Immature natural killer cell (primary cell): Measurements from ENCODE around the gene AK8. TPM values are rescaled to one million over a fixed set of nuclear protein-coding genes. Genes with fewer than 3 reads are reported as not detected.

Experiments used
- DNase-seq, 3 donors: peaks; one replicate each; pipeline ENCODE4 v3.0.0; 2022; ENCODE audit warnings: mixed read lengths in 1 of 3
- H3K27ac Mint-ChIP-seq, 6 donors: one replicate each; pipeline ENCODE4 v1.8.0; 2020; ENCODE audit warnings: mixed read lengths in 6 of 6, mild to moderate bottlenecking in 5 of 6, inconsistent platforms in 4 of 6, moderate library complexity in 3 of 6
- H3K27me3 Mint-ChIP-seq, 3 donors: one replicate each; pipeline ENCODE4 v1.8.0; 2020 to 2021; ENCODE audit warnings: low read depth in 3 of 3, mild to moderate bottlenecking in 3 of 3, mixed read lengths in 3 of 3, moderate library complexity in 3 of 3, inconsistent platforms in 1 of 3
- H3K36me3 Mint-ChIP-seq, 3 donors: one replicate each; pipeline ENCODE4 v1.8.0; 2020; ENCODE audit warnings: mixed read lengths in 3 of 3, inconsistent platforms in 2 of 3, mild to moderate bottlenecking in 2 of 3
- H3K4me1 Mint-ChIP-seq, 2 donors: one replicate each; pipeline ENCODE4 v1.8.0; 2020; ENCODE audit warnings: inconsistent platforms in 2 of 2, mild to moderate bottlenecking in 2 of 2, mixed read lengths in 2 of 2, moderate library complexity in 1 of 2
- H3K4me3 Mint-ChIP-seq, 5 donors: one replicate each; pipeline ENCODE4 v1.8.0; 2020; ENCODE audit warnings: mild to moderate bottlenecking in 5 of 5, mixed read lengths in 5 of 5, inconsistent platforms in 3 of 5, moderate library complexity in 3 of 5
- H3K9me3 Mint-ChIP-seq, 6 donors: one replicate each; pipeline ENCODE4 v1.8.0; 2020; ENCODE audit warnings: mild to moderate bottlenecking in 6 of 6, mixed read lengths in 6 of 6, inconsistent platforms in 4 of 6, moderate library complexity in 3 of 6
- polyA plus RNA-seq, 3 donors: library from polyadenylated mRNA; unstranded; fragments of 300-500 nt; fragmentation: Illumina TruSeq; gene quantifications; one replicate each; pipeline ENCODE4 v1.2.3, GENCODE V29; 2021

The AK8 gene
- polyA plus RNA-seq, 3 donors from 2014 or later = 1.9 to 3.3 TPM; not detected in 1

DNA sequence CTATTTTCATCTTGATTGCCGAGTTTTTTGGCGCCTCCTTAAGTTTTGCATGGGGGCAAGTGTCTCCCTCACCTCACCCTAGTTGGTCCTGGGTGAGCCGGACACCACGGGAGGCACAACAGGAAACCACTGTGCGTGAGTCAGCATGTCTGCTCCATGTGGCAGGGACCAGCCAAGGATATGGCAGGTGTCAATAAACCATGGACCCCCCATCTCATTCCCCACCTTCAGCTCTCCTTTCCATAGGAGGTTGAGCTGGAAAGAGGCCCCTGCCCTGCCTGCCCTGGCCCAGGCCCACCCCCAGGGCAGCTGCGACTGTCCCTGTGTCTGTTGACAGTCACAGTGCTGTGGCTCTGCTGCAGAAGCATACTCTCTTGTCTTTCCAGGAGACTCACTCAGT is 3.7 kb upstream of the AK8 start:
- H3K4me1 Mint-ChIP-seq = peaks cover 12 to 16% of the 10 kb centered on the region in 2 donors
- no peaks in the 10 kb centered on the region for H3K36me3 Mint-ChIP-seq
- no peaks in the 10 kb centered on the region for H3K9me3 Mint-ChIP-seq
- no peak for DNase-seq
- no peak overlapping the region for H3K4me3 Mint-ChIP-seq
- no peak overlapping the region for H3K27ac Mint-ChIP-seq
- peaks cover 0 to 9% (median 7%) of the 10 kb centered on the region in 3 donors for H3K27me3 Mint-ChIP-seq

DNA sequence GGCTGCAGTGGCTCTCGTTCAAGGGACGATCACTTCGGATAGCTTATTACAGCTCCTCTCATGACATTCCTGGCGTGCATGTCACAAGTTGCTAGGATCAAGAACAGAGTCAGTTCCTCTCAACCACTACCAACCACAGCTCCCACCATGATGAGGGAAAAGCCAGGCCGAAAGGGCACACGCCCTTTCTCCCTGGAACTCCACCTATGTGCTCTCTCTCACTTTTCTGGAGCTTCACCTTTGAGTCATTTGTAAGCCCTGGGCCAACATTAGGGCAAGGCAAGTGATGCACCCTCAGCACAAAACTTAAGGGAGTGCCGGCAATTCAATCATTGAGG is 2.2 kb upstream of the AK8 start:
- H3K9me3 Mint-ChIP-seq = no peaks in the 10 kb centered on the region
- no peak for DNase-seq

DNA sequence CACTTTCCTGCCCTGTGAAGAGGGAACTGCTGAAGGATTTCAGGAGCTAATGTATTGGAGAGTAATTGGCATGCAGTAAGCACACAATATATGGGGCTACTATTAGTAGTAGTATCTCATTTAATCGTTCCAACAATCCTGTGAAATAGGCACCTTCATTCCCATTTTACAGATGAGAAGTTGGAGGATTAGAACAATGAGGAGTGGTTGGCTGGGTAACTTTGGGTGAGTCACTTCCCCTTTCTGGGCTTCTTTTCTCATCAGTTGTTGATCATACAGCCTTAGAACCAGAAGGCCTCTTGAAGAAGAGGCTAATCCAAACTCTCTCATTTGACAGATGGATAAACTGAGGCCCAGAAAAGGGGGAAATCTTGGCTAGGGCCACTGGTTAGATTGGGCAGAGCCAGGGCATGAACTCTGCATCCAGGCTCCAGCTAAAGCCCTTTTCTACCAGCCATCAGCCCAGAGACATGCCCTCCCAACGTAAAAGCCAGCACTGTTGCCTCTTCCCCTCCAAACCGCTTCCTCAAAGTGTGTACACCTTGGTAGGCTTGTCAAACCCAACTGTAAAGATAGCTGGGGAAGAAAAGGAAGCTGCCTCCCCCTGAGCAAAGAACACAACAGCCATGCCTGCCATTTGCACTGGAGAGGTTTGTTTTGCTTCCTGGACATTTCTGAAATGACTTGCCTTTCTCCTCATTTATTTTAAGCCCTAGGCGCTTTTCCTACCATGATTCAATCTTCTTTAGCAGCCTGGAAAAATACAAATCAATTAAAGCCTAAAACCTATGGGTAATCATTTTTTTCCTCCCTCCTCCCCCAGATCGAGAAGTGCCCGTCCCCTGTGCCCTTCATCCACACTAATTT is 1.6 kb upstream of the AK8 start:
- Mint-ChIP-seq H3K9me3 (no peaks in the 10 kb centered on the region), H3K4me1 (peaks cover 12 to 16% of the 10 kb centered on the region in 2 donors), H3K27ac (peak overlapping the region; percentile 55 to 92 (median 74)), H3K36me3 (no peaks in the 10 kb centered on the region), H3K4me3 (peak overlapping the region; percentile 81 to 90 (median 84)), H3K27me3 (peaks cover 0 to 10% (median 10%) of the 10 kb centered on the region in 3 donors)
- no peak for DNase-seq

More for the DNA sequence above, 2.2 kb upstream of the AK8 start:
- Mint-ChIP-seq H3K27ac (peak overlapping the region; percentile 5 to 92 (median 62)), H3K27me3 (peaks cover 0 to 10% (median 9%) of the 10 kb centered on the region in 3 donors), H3K36me3 (no peaks in the 10 kb centered on the region), H3K4me1 (peaks cover 12 to 16% of the 10 kb centered on the region in 2 donors), H3K4me3 (peak overlapping the region in 3 of 5 donors; percentile 81 to 90 (median 84))

DNA sequence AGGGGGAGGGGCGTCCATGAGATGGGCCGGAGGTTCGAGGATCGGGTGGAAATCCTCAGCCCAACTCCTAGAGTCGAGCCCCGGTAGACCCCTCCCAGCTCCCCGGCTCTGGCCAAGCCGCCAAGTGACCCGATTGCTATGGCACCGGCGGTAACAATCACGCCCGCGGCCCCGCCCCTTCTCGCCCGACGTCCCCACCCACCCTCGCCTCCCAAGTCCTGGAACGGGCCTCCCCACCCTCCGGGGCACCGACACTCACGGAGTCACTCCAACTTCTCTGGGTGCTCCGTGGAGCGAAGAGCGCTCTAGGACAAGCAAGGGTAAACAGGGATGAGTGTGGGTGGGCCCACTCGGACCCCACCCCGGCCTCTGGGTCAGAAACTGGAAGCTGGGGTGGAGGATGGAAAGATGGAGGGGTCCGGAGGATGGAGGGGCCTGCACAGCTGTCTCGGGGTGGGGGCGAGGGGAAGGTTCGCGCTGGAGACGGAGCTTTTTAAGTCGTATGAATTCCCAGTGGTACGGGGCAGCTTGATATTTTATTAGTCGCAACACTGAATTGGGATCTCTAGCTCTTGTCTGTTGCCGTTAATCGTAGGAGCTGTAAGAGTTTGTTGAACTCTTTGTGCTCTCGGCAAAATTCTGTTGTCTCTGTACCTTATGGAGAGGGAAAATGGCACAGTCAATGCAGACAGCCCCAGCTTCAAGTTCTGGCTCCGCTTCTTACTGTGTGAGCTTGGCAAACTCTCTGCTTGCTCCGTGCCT is 792 bp upstream of the AK8 start, which contains the start of gene SPACA9:
SPACA9 (plus strand) TSS at position 204 of the 762 bp plus-strand sequence. CDS start 5,050 bp downstream, outside the sequence.
- H3K9me3 Mint-ChIP-seq = no peaks in the 10 kb centered on the region
- peaks cover 0 to 12% (median 10%) of the 10 kb centered on the region in 3 donors for H3K27me3 Mint-ChIP-seq
- H3K4me3 Mint-ChIP-seq = peak within 1 kb of the TSS; percentile 81 to 90 (median 84)
- peak within 1 kb of the TSS; percentile 34 to 92 (median 74) for H3K27ac Mint-ChIP-seq
- no peaks in the 10 kb centered on the region for H3K36me3 Mint-ChIP-seq
- H3K4me1 Mint-ChIP-seq = peaks cover 12 to 16% of the 10 kb centered on the region in 2 donors
- peak in 2 of 3 donors; percentile 12 to 18 for DNase-seq

DNA sequence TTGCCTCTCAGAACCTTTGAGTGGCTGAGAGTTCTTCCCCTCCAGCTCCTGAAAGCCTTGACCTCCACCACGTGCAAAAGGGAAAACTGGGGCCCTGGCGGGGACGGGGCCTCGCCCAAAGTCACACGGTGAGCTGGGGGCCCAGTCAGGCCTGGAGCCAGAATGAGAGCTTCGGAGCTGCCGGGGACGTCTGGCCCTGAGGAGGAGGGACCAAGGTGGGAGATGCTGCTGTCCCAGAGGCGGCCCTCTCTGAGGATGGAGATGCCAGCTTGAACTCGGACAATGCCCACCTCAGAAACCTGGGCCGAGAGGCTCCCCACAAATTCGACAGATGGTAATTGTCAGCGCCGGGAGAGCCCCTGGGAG is 643 bp downstream of the AK8 start:
- no peaks in the 10 kb centered on the region for H3K9me3 Mint-ChIP-seq
- peaks cover 1 to 10% (median 10%) of the 10 kb centered on the region in 3 donors for H3K27me3 Mint-ChIP-seq
- peaks cover 12 to 23% of the 10 kb centered on the region in 2 donors for H3K4me1 Mint-ChIP-seq
- H3K27ac Mint-ChIP-seq = peak overlapping the region in 3 of 6 donors; percentile 22 to 39 (median 31)
- H3K4me3 Mint-ChIP-seq = peak overlapping the region; percentile 70 to 84 (median 79)
- no peak for DNase-seq
- no peaks in the 10 kb centered on the region for H3K36me3 Mint-ChIP-seq

DNA sequence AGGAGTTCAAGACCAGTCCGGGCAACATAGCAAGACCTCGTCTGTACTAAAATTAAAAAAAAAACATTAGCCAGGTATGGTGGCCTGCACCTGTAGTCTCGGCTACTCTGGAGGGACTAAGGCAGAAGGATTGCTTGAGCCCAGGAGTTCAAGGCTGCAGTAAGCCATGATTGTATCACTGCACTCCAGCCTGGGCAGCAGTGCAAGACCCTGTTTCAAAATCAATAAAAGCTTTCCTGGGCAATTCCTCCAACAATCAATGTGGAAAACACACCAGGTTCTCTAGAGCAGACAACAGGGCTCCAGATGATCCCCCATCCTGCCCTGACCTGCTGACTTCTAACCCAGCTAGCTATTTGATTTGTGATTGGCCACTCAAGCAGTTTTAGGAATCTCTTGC is 1.2 kb downstream of the AK8 start:
- no peak for DNase-seq
- H3K27me3 Mint-ChIP-seq = peaks cover 1 to 10% (median 10%) of the 10 kb centered on the region in 3 donors
- H3K27ac Mint-ChIP-seq = no peak overlapping the region

DNA sequence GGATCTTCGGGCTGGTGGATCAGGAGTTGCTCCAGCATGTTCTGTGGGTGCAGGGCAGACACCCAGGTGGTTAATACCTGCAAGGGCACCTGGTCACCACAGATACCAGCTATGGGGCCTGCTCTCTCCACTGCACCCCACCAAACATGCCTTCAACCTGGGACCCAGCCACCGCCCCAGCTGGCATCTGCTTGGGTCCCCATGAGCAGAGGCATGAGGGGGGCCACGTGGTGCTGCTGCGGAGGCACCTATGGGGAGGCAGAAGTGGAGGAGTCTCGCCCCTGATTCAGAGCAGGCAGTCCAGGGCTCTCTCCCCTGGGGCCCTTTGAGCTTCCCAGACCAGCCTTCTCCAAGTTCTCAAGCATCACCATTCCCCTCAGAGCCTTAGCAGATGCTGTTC is 2.9 kb downstream of the AK8 start:
- DNase-seq = no peak
- no peaks in the 10 kb centered on the region for H3K36me3 Mint-ChIP-seq
- H3K27ac Mint-ChIP-seq = no peak overlapping the region
- peaks cover 1 to 14% (median 10%) of the 10 kb centered on the region in 3 donors for H3K27me3 Mint-ChIP-seq
- peaks cover 10 to 20% of the 10 kb centered on the region in 2 donors for H3K4me1 Mint-ChIP-seq
- no peaks in the 10 kb centered on the region for H3K9me3 Mint-ChIP-seq
- H3K4me3 Mint-ChIP-seq = peak overlapping the region in 1 of 5 donors; percentile 35

More for the DNA sequence above, 1.2 kb downstream of the AK8 start:
- Mint-ChIP-seq H3K4me1 (peaks cover 12 to 23% of the 10 kb centered on the region in 2 donors), H3K36me3 (no peaks in the 10 kb centered on the region), H3K4me3 (peak overlapping the region; percentile 44 to 84 (median 79)), H3K9me3 (no peaks in the 10 kb centered on the region)

DNA sequence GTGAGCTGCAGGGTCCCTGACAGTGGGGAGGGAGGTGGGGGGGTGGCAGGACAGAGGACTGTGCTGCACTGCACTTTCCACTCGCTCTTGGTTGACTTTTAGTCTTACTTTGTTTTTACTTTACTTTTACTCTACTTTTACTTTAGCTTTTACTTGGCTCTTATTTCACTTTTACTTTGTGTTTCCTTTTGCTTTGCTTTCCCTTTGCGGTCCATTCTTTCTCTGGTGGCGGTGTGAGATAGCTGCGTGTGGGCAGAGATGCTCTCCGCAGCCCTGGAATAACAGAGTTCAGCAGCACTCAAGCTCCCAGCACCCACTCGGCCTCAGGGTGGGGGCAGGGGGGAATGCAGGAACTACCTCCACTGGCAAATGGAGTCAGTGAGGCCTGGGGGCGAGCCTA is 4.7 kb downstream of the AK8 start:
- Mint-ChIP-seq H3K27me3 (peaks cover 1 to 9% (median 3%) of the 10 kb centered on the region in 3 donors), H3K36me3 (no peaks in the 10 kb centered on the region), H3K4me1 (peaks cover 1 to 7% of the 10 kb centered on the region in 2 donors), H3K9me3 (no peaks in the 10 kb centered on the region), H3K4me3 (peak overlapping the region in 4 of 5 donors; percentile 15 to 59 (median 39)), H3K27ac (peak overlapping the region in 3 of 6 donors; percentile 46 to 71 (median 48))
- DNase-seq = no peak

DNA sequence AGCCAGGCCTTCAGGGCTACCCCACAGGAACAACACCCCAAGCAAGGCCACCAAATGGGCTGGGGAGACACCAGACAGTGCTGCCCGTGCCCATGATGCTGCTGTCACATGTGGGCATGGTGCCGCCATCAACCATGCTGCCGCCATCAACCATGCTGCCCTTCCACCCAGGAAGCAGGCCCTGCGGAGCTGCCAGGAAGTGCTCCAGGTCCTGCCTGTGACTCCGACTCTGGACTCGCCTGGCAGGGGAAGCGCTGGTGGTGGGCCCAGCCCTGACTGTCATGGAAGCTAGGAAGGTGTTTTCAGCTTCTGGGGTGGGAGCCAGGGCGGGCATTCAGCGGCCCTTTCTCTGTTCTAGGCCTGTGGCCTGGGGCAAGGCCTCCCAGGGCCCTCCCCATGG is 8.8 kb downstream of the AK8 start:
- H3K36me3 Mint-ChIP-seq = no peaks in the 10 kb centered on the region
- H3K9me3 Mint-ChIP-seq = no peaks in the 10 kb centered on the region

DNA sequence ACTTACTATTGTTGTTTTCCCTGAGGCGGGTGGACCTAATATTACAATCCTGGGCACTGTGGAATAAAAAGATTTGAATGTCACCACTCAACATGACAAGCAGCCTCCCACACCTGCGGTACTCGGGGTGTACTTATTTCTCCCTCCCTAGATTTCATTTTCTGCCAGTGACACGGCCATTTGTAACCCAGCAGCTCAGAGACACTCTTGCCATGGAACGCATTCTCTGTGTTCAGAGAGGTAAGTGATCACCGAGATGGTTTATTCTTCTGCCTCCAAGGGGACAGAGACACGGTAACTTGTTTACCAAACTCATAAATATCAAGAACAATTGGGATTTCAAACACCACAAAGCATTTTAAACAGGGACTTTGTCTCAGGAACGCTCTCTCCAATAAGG is 11.2 kb downstream of the AK8 start:
- Mint-ChIP-seq H3K27me3 (peaks cover 0 to 8% (median 3%) of the 10 kb centered on the region in 3 donors), H3K27ac (no peak overlapping the region), H3K9me3 (no peaks in the 10 kb centered on the region), H3K36me3 (no peaks in the 10 kb centered on the region), H3K4me3 (no peak overlapping the region), H3K4me1 (no peaks in the 10 kb centered on the region)
- no peak for DNase-seq

More for the DNA sequence above, 8.8 kb downstream of the AK8 start:
- H3K4me3 Mint-ChIP-seq = no peak overlapping the region
- DNase-seq = no peak
- peaks cover 0 to 8% (median 4%) of the 10 kb centered on the region in 3 donors for H3K27me3 Mint-ChIP-seq
- H3K4me1 Mint-ChIP-seq = peaks cover 0 to 7% of the 10 kb centered on the region in 2 donors
- H3K27ac Mint-ChIP-seq = no peak overlapping the region

DNA sequence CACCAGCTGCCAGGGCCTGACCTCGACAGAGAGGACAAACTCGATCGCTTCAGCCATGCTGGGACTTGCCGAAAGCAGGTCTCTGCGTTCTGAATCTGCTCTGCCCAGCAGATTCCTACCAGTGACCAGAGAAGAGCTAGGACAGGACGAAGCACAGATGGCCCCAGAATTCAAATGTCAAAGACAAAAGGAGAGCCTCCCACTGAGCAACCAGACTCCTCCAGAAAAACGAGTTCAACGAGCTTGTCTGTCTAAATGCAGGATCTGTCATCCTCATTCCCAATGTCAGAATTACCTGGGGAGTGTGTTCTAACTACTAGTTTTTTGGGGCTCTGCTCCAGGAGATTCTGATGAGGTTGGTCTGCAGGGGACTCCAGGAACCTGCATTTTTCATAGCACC is 13.4 kb downstream of the AK8 start:
- H3K4me3 Mint-ChIP-seq = no peak overlapping the region
- no peaks in the 10 kb centered on the region for H3K9me3 Mint-ChIP-seq
- no peaks in the 10 kb centered on the region for H3K36me3 Mint-ChIP-seq
- H3K27ac Mint-ChIP-seq = no peak overlapping the region
- DNase-seq = no peak
- peaks cover 0 to 4% (median 3%) of the 10 kb centered on the region in 3 donors for H3K27me3 Mint-ChIP-seq
- no peaks in the 10 kb centered on the region for H3K4me1 Mint-ChIP-seq

DNA sequence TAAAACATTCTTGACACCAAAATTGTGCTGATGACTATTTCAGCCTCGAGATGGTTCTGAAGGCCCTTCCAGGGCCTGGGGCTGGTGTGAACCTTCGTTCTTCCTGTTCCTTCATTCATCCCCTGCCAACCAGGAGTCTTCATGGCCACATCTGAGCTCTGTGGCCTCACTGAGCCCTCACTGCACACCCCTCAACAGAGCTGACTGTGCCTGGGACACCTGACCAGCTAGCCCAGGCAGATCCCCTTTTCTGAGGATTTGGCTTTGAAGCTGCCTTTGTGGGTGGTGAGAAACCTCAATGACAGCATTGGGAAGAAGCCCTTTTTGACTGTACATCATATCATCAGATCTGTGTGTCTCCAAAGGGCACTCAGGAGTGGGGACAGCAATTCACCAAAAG is 13.8 kb downstream of the AK8 start:
- H3K4me3 Mint-ChIP-seq = no peak overlapping the region

DNA sequence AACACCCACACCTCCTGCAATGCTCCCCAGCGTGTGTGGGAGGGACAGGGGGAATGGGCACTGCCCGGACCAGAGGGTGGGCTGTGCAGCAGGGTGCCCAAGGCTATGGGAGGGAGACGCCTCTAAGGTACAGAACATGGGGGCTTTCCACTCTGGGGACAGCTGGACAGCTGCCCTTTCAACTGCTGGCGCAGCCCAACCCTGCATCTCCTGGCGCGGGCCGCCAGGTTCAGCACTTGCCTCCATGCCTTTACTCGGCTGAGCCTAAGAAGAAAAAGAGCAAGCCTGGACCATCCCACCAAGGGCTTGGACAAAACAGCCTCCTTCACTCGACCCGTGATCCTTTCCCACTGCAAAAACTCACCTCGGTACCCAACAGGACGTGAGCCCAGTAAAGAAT is 15.0 kb downstream of the AK8 start:
- no peak overlapping the region for H3K27ac Mint-ChIP-seq
- H3K9me3 Mint-ChIP-seq = no peaks in the 10 kb centered on the region
- DNase-seq = no peak
- H3K36me3 Mint-ChIP-seq = no peaks in the 10 kb centered on the region
- H3K4me1 Mint-ChIP-seq = no peaks in the 10 kb centered on the region
- peaks cover 0 to 4% (median 3%) of the 10 kb centered on the region in 3 donors for H3K27me3 Mint-ChIP-seq
- H3K4me3 Mint-ChIP-seq = no peak overlapping the region

More for the DNA sequence above, 13.8 kb downstream of the AK8 start:
- DNase-seq = no peak
- Mint-ChIP-seq H3K27ac (no peak overlapping the region), H3K27me3 (peaks cover 0 to 4% (median 3%) of the 10 kb centered on the region in 3 donors), H3K9me3 (no peaks in the 10 kb centered on the region), H3K36me3 (no peaks in the 10 kb centered on the region), H3K4me1 (no peaks in the 10 kb centered on the region)

DNA sequence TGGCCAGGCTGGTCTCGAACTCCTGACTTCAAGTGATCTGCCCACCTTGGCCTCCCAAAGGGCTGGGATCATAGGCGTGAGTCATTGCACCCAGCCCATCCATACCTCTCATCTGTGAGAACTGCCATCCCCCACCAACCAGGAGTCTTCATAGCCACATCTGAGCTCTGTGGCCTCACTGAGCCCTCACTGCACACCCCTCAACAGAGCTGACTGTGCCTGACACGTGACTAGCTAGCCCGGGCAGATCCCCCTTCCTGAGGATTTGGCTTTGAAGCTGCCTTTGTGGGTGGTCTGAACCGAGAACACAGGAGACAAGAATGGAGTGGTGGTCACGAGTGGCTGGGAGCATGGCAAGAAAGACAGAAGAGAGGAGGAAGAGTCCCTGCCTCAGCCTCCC is 15.6 kb downstream of the AK8 start:
- Mint-ChIP-seq H3K4me3 (no peak overlapping the region), H3K36me3 (no peaks in the 10 kb centered on the region), H3K27ac (no peak overlapping the region), H3K9me3 (no peaks in the 10 kb centered on the region), H3K4me1 (no peaks in the 10 kb centered on the region), H3K27me3 (peaks cover 0 to 4% (median 2%) of the 10 kb centered on the region in 3 donors)
- DNase-seq = no peak
